ENCODE data around the gene ARHGEF26.

ARHGEF26 gene

GRCh38 chr3:154123906-154124305, 2.7 kb downstream of the ARHGEF26 start:
- Histone ChIP-seq H3K9me2 (ENCODE audit: low read depth, low read length) (no peaks in the 10 kb centered on the region), H3K9ac (ENCODE audit: low read length) (no peak overlapping the region), H3K79me2 (ENCODE audit: insufficient read depth, low read length) (no peaks in the 10 kb centered on the region), H3K36me3 (ENCODE audit: insufficient read depth, low read length) (no peaks in the 10 kb centered on the region), H4K20me1 (ENCODE audit: insufficient read depth, low read length) (no peaks in the 10 kb centered on the region), H3K4me2 (ENCODE audit: low read length) (no peak overlapping the region), H3K4me1 (ENCODE audit: insufficient read depth, low read length, severe bottlenecking) (no peaks in the 10 kb centered on the region), H3K27me3 (ENCODE audit: insufficient read depth, low read length) (no peaks in the 10 kb centered on the region), H3F3A (ENCODE audit: insufficient read depth, low read length) (no peaks in the 10 kb centered on the region), H3K9me3 (ENCODE audit: low read length) (no peaks in the 10 kb centered on the region), H2AFZ (ENCODE audit: low read length) (no peak overlapping the region), H3K4me3 (ENCODE audit: low read depth, low read length, poor library complexity, severe bottlenecking) (no peak overlapping the region), H3K27ac (ENCODE audit: low read depth, low read length, poor library complexity, severe bottlenecking) (no peak overlapping the region)
- TF ChIP-seq CTCF (IDR thresholded peaks at IDR 0.05; ENCODE audit: low read length) (no peak), EZH2 (IDR thresholded peaks at IDR 0.05; ENCODE audit: borderline replicate concordance, low read length) (no peak)

- Histone ChIP-seq H3K4me1 (ENCODE audit: insufficient read depth, low read length, severe bottlenecking) (no peaks in the 10 kb centered on the region), H4K20me1 (ENCODE audit: insufficient read depth, low read length) (no peaks in the 10 kb centered on the region), H3F3A (ENCODE audit: insufficient read depth, low read length) (no peaks in the 10 kb centered on the region), H2AFZ (ENCODE audit: low read length) (no peak overlapping the region), H3K9me3 (ENCODE audit: low read length) (no peaks in the 10 kb centered on the region), H3K9me2 (ENCODE audit: low read depth, low read length) (no peaks in the 10 kb centered on the region), H3K27me3 (ENCODE audit: insufficient read depth, low read length) (no peaks in the 10 kb centered on the region), H3K9ac (ENCODE audit: low read length) (no peak overlapping the region), H3K27ac (ENCODE audit: low read depth, low read length, poor library complexity, severe bottlenecking) (no peak overlapping the region), H3K36me3 (ENCODE audit: insufficient read depth, low read length) (no peaks in the 10 kb centered on the region), H3K79me2 (ENCODE audit: insufficient read depth, low read length) (no peaks in the 10 kb centered on the region), H3K4me2 (ENCODE audit: low read length) (no peak overlapping the region), H3K4me3 (ENCODE audit: low read depth, low read length, poor library complexity, severe bottlenecking) (no peak overlapping the region)
- TF ChIP-seq CTCF (IDR thresholded peaks at IDR 0.05; ENCODE audit: low read length) = no peak
- no peak for TF ChIP-seq EZH2 (IDR thresholded peaks at IDR 0.05; ENCODE audit: borderline replicate concordance, low read length)
Measured at GRCh38 chr3:154125378-154126030, 4.3 kb downstream of the ARHGEF26 start.

GRCh38 chr3:154126651-154127050, 5.5 kb downstream of the ARHGEF26 start:
- H3K4me2 ChIP-seq (ENCODE audit: low read length) = no peak overlapping the region
- H3K36me3 ChIP-seq (ENCODE audit: insufficient read depth, low read length) = no peaks in the 10 kb centered on the region
- no peaks in the 10 kb centered on the region for H3F3A ChIP-seq (ENCODE audit: insufficient read depth, low read length)
- H3K9me3 ChIP-seq (ENCODE audit: low read length) = no peaks in the 10 kb centered on the region
- H3K4me1 ChIP-seq (ENCODE audit: insufficient read depth, low read length, severe bottlenecking) = no peaks in the 10 kb centered on the region
- no peaks in the 10 kb centered on the region for H3K27me3 ChIP-seq (ENCODE audit: insufficient read depth, low read length)
- H3K4me3 ChIP-seq (ENCODE audit: low read depth, low read length, poor library complexity, severe bottlenecking) = no peak overlapping the region
- H3K9me2 ChIP-seq (ENCODE audit: low read depth, low read length) = no peaks in the 10 kb centered on the region
- H3K79me2 ChIP-seq (ENCODE audit: insufficient read depth, low read length) = no peaks in the 10 kb centered on the region
- TF ChIP-seq EZH2 (IDR thresholded peaks at IDR 0.05; ENCODE audit: borderline replicate concordance, low read length) = no peak
- TF ChIP-seq CTCF (IDR thresholded peaks at IDR 0.05; ENCODE audit: low read length) = no peak
- H3K27ac ChIP-seq (ENCODE audit: low read depth, low read length, poor library complexity, severe bottlenecking) = no peak overlapping the region
- no peaks in the 10 kb centered on the region for H4K20me1 ChIP-seq (ENCODE audit: insufficient read depth, low read length)
- H3K9ac ChIP-seq (ENCODE audit: low read length) = no peak overlapping the region
- no peak overlapping the region for H2AFZ ChIP-seq (ENCODE audit: low read length)

All from OCI-LY1 (cell line).